ENCODE measurements around the gene CACNA2D4. TPM values are rescaled to one million over a fixed set of nuclear protein-coding genes. Genes with fewer than 3 reads are reported as not detected.

Gene CACNA2D4
- total and polyA plus RNA-seq, 7 donors: 2.8 to 5.8 (median 3.6) TPM

- TF ChIP-seq POLR2AphosphoS5 (IDR thresholded peaks at IDR 0.05) (no peak), EP300 (IDR thresholded peaks at IDR 0.05) (no peak), POLR2A (IDR thresholded peaks at IDR 0.05) (no peak)
- TF ChIP-seq, protein P1, sequence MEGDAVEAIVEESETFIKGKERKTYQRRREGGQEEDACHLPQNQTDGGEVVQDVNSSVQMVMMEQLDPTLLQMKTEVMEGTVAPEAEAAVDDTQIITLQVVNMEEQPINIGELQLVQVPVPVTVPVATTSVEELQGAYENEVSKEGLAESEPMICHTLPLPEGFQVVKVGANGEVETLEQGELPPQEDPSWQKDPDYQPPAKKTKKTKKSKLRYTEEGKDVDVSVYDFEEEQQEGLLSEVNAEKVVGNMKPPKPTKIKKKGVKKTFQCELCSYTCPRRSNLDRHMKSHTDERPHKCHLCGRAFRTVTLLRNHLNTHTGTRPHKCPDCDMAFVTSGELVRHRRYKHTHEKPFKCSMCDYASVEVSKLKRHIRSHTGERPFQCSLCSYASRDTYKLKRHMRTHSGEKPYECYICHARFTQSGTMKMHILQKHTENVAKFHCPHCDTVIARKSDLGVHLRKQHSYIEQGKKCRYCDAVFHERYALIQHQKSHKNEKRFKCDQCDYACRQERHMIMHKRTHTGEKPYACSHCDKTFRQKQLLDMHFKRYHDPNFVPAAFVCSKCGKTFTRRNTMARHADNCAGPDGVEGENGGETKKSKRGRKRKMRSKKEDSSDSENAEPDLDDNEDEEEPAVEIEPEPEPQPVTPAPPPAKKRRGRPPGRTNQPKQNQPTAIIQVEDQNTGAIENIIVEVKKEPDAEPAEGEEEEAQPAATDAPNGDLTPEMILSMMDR (IDR thresholded peaks at IDR 0.05): no peak
- Histone ChIP-seq H3K27me3 (no peaks in the 10 kb centered on the region), H3K4me1 (no peaks in the 10 kb centered on the region), H3K9me3 (no peaks in the 10 kb centered on the region), H3K4me3 (no peak overlapping the region), H3K36me3 (no peaks in the 10 kb centered on the region), H3K27ac (no peak overlapping the region)
- 90 to 94% methylated on average over 5 of the region's 5 CpGs for WGBS, 2 donors
- intact Hi-C loops (cut with DNase I): no loop called here
- no peak for DNase-seq
Observed at GRCh38 chr12:1885082-1885596, 33.3 kb downstream of the CACNA2D4 start.

DNA sequence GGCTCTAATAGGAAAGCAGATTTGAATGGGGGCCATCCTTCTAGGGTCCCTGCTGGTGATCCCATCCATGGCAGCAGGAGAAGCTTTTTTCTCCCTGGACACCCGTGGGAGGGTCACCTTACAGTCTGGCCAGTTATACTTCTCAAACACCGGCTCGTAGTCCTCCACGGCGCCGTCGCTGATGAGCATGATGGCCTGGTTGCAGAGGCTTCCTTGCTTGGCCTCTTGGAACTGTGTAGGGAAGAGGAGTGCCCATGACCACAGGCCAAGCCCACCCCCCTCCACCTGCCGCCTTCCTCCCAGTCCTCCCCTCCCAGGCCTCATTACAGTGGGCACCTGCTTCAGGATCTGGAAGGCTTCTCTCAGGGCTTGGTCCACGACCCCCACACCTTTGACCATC, 33.8 kb downstream of the CACNA2D4 start:
- Histone ChIP-seq H3K36me3 (no peaks in the 10 kb centered on the region), H3K9me3 (no peaks in the 10 kb centered on the region), H3K4me1 (no peaks in the 10 kb centered on the region), H3K4me3 (no peak overlapping the region), H3K27ac (no peak overlapping the region), H3K27me3 (no peaks in the 10 kb centered on the region)
- intact Hi-C loops (cut with DNase I): no loop called here
- no peak for DNase-seq
- WGBS, 2 donors: 91 to 93% methylated on average over 9 of the region's 9 CpGs
- TF ChIP-seq POLR2AphosphoS5 (IDR thresholded peaks at IDR 0.05) (no peak), POLR2A (IDR thresholded peaks at IDR 0.05) (no peak), EP300 (IDR thresholded peaks at IDR 0.05) (no peak)
- TF ChIP-seq, protein P1 (IDR thresholded peaks at IDR 0.05): no peak

DNA sequence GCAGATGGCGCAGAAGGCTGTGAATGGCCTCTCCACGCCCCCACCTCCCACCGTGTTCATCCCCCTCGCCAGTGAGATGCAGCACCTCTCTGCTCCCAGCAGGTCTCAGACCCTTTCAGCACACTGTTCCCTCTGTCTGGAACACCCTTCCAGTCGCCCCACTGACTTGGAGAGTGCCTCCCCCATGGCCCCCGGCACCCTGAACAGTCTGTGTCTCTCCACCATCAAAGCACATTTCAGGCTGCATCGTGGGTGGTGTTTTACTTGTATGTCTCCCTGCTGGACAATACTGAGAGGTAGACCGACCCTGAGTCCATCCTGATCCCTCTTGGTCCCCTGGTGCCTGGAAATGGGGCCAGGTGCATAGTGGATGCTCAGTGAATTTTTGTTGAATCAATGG, 34.9 kb downstream of the CACNA2D4 start:
- Histone ChIP-seq H3K36me3 (no peaks in the 10 kb centered on the region), H3K27ac (no peak overlapping the region), H3K9me3 (no peaks in the 10 kb centered on the region), H3K27me3 (no peaks in the 10 kb centered on the region), H3K4me1 (no peaks in the 10 kb centered on the region), H3K4me3 (no peak overlapping the region)
- TF ChIP-seq EP300 (IDR thresholded peaks at IDR 0.05) (no peak), POLR2AphosphoS5 (IDR thresholded peaks at IDR 0.05) (no peak), POLR2A (IDR thresholded peaks at IDR 0.05) (no peak)
- intact Hi-C loops (cut with DNase I): no loop called here
- no peak for DNase-seq
- 89 to 91% methylated on average over 8 of the region's 8 CpGs for WGBS, 2 donors

- TF ChIP-seq POLR2A (IDR thresholded peaks at IDR 0.05) (no peak), POLR2AphosphoS5 (IDR thresholded peaks at IDR 0.05) (no peak), EP300 (IDR thresholded peaks at IDR 0.05) (no peak)
- TF ChIP-seq, protein P1 (IDR thresholded peaks at IDR 0.05): no peak
- Histone ChIP-seq H3K27ac (no peak overlapping the region), H3K36me3 (no peaks in the 10 kb centered on the region), H3K9me3 (no peaks in the 10 kb centered on the region), H3K4me1 (no peaks in the 10 kb centered on the region), H3K4me3 (no peak overlapping the region), H3K27me3 (no peaks in the 10 kb centered on the region)
- intact Hi-C loops (cut with DNase I): no loop called here
- DNase-seq: no peak
- WGBS, 2 donors: 93 to 94% methylated on average over 19 of the region's 19 CpGs
Observed at GRCh38 chr12:1882850-1883470, 35.5 kb downstream of the CACNA2D4 start.

DNA sequence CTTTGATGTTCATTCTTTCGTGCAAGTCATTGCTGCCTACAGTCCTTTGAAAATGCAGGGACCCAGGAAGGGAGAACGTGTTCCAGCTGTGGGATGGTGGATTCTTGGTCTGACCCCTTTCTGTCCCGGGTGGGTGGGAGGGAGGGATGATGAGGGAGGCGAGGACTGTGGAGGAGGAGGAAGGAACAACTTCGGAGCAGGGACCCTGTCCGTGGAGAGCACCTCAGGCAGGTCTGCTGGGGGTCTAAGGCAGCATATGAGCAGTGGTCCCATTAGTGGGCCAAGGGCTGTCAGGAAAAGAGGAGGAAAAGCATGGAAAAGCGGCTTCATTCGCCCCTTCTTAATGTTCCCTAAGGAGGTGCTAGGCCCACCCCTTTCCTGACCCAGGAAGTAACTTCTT, 36.0 kb downstream of the CACNA2D4 start:
- H3K27ac ChIP-seq: no peak overlapping the region
- H3K4me1 ChIP-seq: no peaks in the 10 kb centered on the region
- no peak for DNase-seq
- no peak overlapping the region for H3K4me3 ChIP-seq
- TF ChIP-seq POLR2A (IDR thresholded peaks at IDR 0.05) (no peak), EP300 (IDR thresholded peaks at IDR 0.05) (no peak), POLR2AphosphoS5 (IDR thresholded peaks at IDR 0.05) (no peak)
- TF ChIP-seq, protein P1 (IDR thresholded peaks at IDR 0.05): no peak
- H3K36me3 ChIP-seq: no peaks in the 10 kb centered on the region
- no peaks in the 10 kb centered on the region for H3K27me3 ChIP-seq
- intact Hi-C loops (cut with DNase I): no loop called here
- no peaks in the 10 kb centered on the region for H3K9me3 ChIP-seq
- 82 to 87% methylated on average over 8 of the region's 8 CpGs for WGBS, 2 donors

Data from sigmoid colon (tissue), 7 donors.